ENCODE data around the gene MRPL23.

MRPL23 gene

GRCh38 chr11:1931341-1932104, 15.6 kb upstream of the MRPL23 start:
- TF ChIP-seq FOXM1 (IDR thresholded peaks at IDR 0.05; ENCODE audit: borderline replicate concordance, low read depth), result no peak

GRCh38 chr11:1932105-1932480, 15.0 kb upstream of the MRPL23 start:
- no peak for TF ChIP-seq CEBPB (IDR thresholded peaks at IDR 0.05)

GRCh38 chr11:1932681-1933080, 14.5 kb upstream of the MRPL23 start:
- TF ChIP-seq TEAD4 (IDR thresholded peaks at IDR 0.05) (no peak), CEBPB (IDR thresholded peaks at IDR 0.05) (no peak), REST (IDR thresholded peaks at IDR 0.05; ENCODE audit: low read depth) (no peak), USF1 (IDR thresholded peaks at IDR 0.05) (no peak)

- no peak for TF ChIP-seq TCF12 (IDR thresholded peaks at IDR 0.05; ENCODE audit: low read depth)
- no peak for TF ChIP-seq RAD21 (IDR thresholded peaks at IDR 0.05; ENCODE audit: low read depth)
- TF ChIP-seq NFIC (IDR thresholded peaks at IDR 0.05), result no peak
- no peak for TF ChIP-seq EP300 (IDR thresholded peaks at IDR 0.05; ENCODE audit: borderline replicate concordance)
- TF ChIP-seq EGR1 (IDR thresholded peaks at IDR 0.05), result no peak
- no peak for TF ChIP-seq YY1 (IDR thresholded peaks at IDR 0.05; ENCODE audit: low read depth)
- TF ChIP-seq CEBPB (IDR thresholded peaks at IDR 0.05), result no peak
- no peak for TF ChIP-seq TEAD4 (IDR thresholded peaks at IDR 0.05)
Measured at GRCh38 chr11:1933416-1934334, 13.5 kb upstream of the MRPL23 start.

GRCh38 chr11:1934335-1935155, 12.6 kb upstream of the MRPL23 start:
- TF ChIP-seq ZBTB7A (IDR thresholded peaks at IDR 0.05; ENCODE audit: low read depth) (no peak), TCF12 (IDR thresholded peaks at IDR 0.05; ENCODE audit: low read depth) (no peak), YY1 (IDR thresholded peaks at IDR 0.05; ENCODE audit: low read depth) (no peak), EGR1 (IDR thresholded peaks at IDR 0.05) (no peak), MAX (IDR thresholded peaks at IDR 0.05) (no peak), TEAD4 (IDR thresholded peaks at IDR 0.05) (no peak), NFIC (IDR thresholded peaks at IDR 0.05) (no peak), CREB1 (IDR thresholded peaks at IDR 0.05; ENCODE audit: low read depth) (no peak), RAD21 (IDR thresholded peaks at IDR 0.05; ENCODE audit: low read depth) (no peak), REST (IDR thresholded peaks at IDR 0.05; ENCODE audit: low read depth) (no peak), TAF1 (IDR thresholded peaks at IDR 0.05; ENCODE audit: low read depth) (no peak), USF1 (IDR thresholded peaks at IDR 0.05) (no peak), CEBPB (IDR thresholded peaks at IDR 0.05) (no peak), FOXM1 (IDR thresholded peaks at IDR 0.05; ENCODE audit: borderline replicate concordance, low read depth) (no peak), EP300 (IDR thresholded peaks at IDR 0.05; ENCODE audit: borderline replicate concordance) (no peak)

All from Ishikawa (cell line).